Fibroblast of lung (primary cell): ENCODE results near the gene YIF1B. TPM values are rescaled to one million over a fixed set of nuclear protein-coding genes. Genes with fewer than 3 reads are reported as not detected.

Experiments used
- DNase-seq, 2 donors: peaks; one replicate each; pipeline versions ENCODE4 v3.0.0 to v3.0.0-alpha.2; 2010; ENCODE audit warnings: low read depth in 2 of 2
- H2AFZ ChIP-seq: 2 replicates; pipeline ENCODE4 v1.5.1; 2012; ENCODE audit warnings: low read length, control low read depth, inconsistent platforms
- H3K27ac ChIP-seq: 2 replicates; pipeline ENCODE4 v1.5.1; 2011; ENCODE audit warnings: low read length, control low read depth; ENCODE audit not compliant: insufficient read depth
- H3K27me3 ChIP-seq: 2 replicates; pipeline ENCODE4 v1.5.1; 2011; ENCODE audit warnings: mild to moderate bottlenecking, low read length; ENCODE audit not compliant: control insufficient read depth, insufficient read depth
- H3K36me3 ChIP-seq: 2 replicates; pipeline ENCODE4 v1.5.1; 2011; ENCODE audit warnings: low read length; ENCODE audit not compliant: control insufficient read depth, insufficient read depth
- H3K4me1 ChIP-seq: 2 replicates; pipeline ENCODE4 v1.5.1; 2011; ENCODE audit warnings: low read length; ENCODE audit not compliant: control insufficient read depth, insufficient read depth; ENCODE audit errors: extremely low read depth
- H3K4me2 ChIP-seq: 2 replicates; pipeline ENCODE4 v1.5.1; 2011; ENCODE audit warnings: low read length, control low read depth; ENCODE audit not compliant: insufficient read depth; ENCODE audit errors: extremely low read depth
- H3K4me3 ChIP-seq, 4 experiments: fragments of 200-600 bp in 1 of 4; sonication (generic) in 1 of 4; replicated peaks in 1 of 4; 2 replicates each; pipeline ENCODE4 v1.5.1; 2011 to 2016; ENCODE audit warnings: low read length in 4 of 4, low read depth in 3 of 4, mild to moderate bottlenecking in 3 of 4, control low read depth in 2 of 4, inconsistent platforms in 1 of 4, mixed read lengths in 1 of 4; ENCODE audit not compliant: insufficient read depth in 1 of 4; ENCODE audit errors: control extremely low read depth in 1 of 4
- H3K79me2 ChIP-seq: 2 replicates; pipeline ENCODE4 v1.5.1; 2012; ENCODE audit warnings: mild to moderate bottlenecking, low read length, inconsistent platforms; ENCODE audit not compliant: control insufficient read depth, insufficient read depth
- H3K9ac ChIP-seq: 2 replicates; pipeline ENCODE4 v1.5.1; 2011; ENCODE audit warnings: mild to moderate bottlenecking, low read length, control low read depth; ENCODE audit not compliant: insufficient read depth
- H3K9me3 ChIP-seq: 2 replicates; pipeline ENCODE4 v1.5.1; 2012; ENCODE audit warnings: low read depth, low read length; ENCODE audit not compliant: control insufficient read depth, insufficient read depth
- H4K20me1 ChIP-seq: 2 replicates; pipeline ENCODE4 v1.5.1; 2011; ENCODE audit warnings: low read length; ENCODE audit not compliant: control insufficient read depth, insufficient read depth; ENCODE audit errors: extremely low read depth
- EZH2 ChIP-seq: IDR thresholded peaks from 2 replicates; pipeline ENCODE4 v1.5.1; 2012; ENCODE audit warnings: low read length, control low read depth, mild to moderate bottlenecking; ENCODE audit errors: missing control alignments
- polyA plus RNA-seq, 2 donors: library from polyadenylated mRNA; depleted of rRNA in 1 of 2; stranded (reverse) in 1 of 2; unstranded in 1 of 2; fragments of >200 nt; gene quantifications; 2 replicates each; pipeline ENCODE4 v1.2.1, GENCODE V29; 2011 to 2012; ENCODE audit warnings: missing spikeins in 1 of 2
- total RNA-seq: library from RNA; depleted of rRNA; stranded (reverse); fragments of >200 nt; gene quantifications from 2 replicates; pipeline ENCODE4 v1.2.1, GENCODE V29; 2014
- TF ChIP-seq, protein P1 (sequence below), 2 donors: IDR thresholded peaks in 1 of 2; conservative IDR thresholded peaks in 1 of 2; 1 replicate in 1 of 2; 2 replicates in 1 of 2; pipeline ENCODE4 v1.5.1; 2011 to 2012; ENCODE audit warnings: low read length in 2 of 2, control low read depth in 1 of 2, inconsistent platforms in 1 of 2, low read depth in 1 of 2, mild to moderate bottlenecking in 1 of 2

YIF1B gene
- total and polyA plus RNA-seq, 2 donors (not counting 1 experiment from before 2014, with no cell fraction given) = 73.3 to 96.5 TPM

- H3K27ac ChIP-seq = peak overlapping the region; percentile 40
- no peak overlapping the region for H2AFZ ChIP-seq
- peak overlapping the region in 3 of 4 experiments; percentile 3 to 71 (median 18) for H3K4me3 ChIP-seq
- no peak overlapping the region for H3K4me2 ChIP-seq
- peaks cover 12% of the 10 kb centered on the region for H3K4me1 ChIP-seq
- H3K9ac ChIP-seq = no peak overlapping the region
- no peak for DNase-seq
- no peaks in the 10 kb centered on the region for H3K27me3 ChIP-seq
- no peaks in the 10 kb centered on the region for H3K9me3 ChIP-seq
- TF ChIP-seq EZH2 = no peak
- TF ChIP-seq, protein P1, sequence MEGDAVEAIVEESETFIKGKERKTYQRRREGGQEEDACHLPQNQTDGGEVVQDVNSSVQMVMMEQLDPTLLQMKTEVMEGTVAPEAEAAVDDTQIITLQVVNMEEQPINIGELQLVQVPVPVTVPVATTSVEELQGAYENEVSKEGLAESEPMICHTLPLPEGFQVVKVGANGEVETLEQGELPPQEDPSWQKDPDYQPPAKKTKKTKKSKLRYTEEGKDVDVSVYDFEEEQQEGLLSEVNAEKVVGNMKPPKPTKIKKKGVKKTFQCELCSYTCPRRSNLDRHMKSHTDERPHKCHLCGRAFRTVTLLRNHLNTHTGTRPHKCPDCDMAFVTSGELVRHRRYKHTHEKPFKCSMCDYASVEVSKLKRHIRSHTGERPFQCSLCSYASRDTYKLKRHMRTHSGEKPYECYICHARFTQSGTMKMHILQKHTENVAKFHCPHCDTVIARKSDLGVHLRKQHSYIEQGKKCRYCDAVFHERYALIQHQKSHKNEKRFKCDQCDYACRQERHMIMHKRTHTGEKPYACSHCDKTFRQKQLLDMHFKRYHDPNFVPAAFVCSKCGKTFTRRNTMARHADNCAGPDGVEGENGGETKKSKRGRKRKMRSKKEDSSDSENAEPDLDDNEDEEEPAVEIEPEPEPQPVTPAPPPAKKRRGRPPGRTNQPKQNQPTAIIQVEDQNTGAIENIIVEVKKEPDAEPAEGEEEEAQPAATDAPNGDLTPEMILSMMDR (conservative IDR thresholded peaks at IDR 0.05 in 1 of 2, IDR thresholded peaks at IDR 0.05 in 1 of 2; ENCODE audit: low read depth in 1 of 2, low read length in 2 of 2) = no peak
- H3K79me2 ChIP-seq = peaks cover 26% of the 10 kb centered on the region
- H3K36me3 ChIP-seq = peaks cover under 1% of the 10 kb centered on the region
- no peaks in the 10 kb centered on the region for H4K20me1 ChIP-seq
Observed at GRCh38 chr19:38320969-38321339, 5.2 kb upstream of the YIF1B start.

DNA sequence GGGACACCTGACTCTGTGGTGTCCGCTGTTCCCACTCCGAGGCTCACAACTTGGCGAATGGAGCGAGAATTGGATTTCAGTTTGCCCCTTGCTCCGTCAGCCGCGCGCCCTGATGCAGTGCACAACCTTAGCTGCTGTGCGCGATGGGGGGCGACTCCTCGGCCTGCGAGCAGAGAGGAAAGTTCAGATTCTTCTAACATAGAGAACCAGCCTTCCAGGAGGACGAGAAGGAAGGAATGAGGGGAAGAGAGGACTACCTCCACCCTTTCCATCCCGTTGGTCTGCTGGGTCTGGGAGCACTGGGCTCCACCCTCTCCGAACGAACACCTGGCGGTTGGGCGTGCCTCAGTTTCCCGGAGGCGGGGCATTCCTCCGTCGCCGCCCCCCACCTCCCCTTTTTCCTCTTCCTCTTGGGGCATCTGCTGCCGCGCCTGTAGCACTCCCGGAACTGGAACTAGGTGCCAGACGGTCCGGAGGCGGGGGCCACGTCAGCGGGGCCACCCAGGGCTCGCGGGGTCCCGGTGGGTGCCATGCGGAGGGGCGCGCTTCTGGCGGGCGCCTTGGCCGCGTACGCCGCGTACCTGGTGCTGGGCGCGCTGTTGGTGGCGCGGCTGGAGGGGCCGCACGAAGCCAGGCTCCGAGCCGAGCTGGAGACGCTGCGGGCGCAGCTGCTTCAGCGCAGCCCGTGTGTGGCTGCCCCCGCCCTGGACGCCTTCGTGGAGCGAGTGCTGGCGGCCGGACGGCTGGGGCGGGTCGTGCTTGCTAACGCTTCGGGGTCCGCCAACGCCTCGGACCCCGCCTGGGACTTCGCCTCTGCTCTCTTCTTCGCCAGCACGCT is 3.9 kb upstream of the YIF1B start, which contains the start of gene KCNK6:
Gene KCNK6 (plus strand): TSS at position 425 of the 838 bp plus-strand sequence. CDS start 106 bp downstream, at position 531.
- H3K27ac ChIP-seq = peak within 1 kb of the TSS; percentile 56
- TF ChIP-seq, protein P1 (conservative IDR thresholded peaks at IDR 0.05 in 1 of 2, IDR thresholded peaks at IDR 0.05 in 1 of 2; ENCODE audit: low read depth in 1 of 2, low read length in 2 of 2) = no peak
- TF ChIP-seq EZH2 = no peak
- peak; percentile 8 to 35 for DNase-seq

GRCh38 chr19:38318660-38319059 is 2.9 kb upstream of the YIF1B start:
- Histone ChIP-seq H3K9me3 (no peaks in the 10 kb centered on the region), H3K4me2 (no peak overlapping the region), H3K79me2 (peaks cover 32% of the 10 kb centered on the region), H3K4me3 (no peak overlapping the region), H3K9ac (no peak overlapping the region), H4K20me1 (no peaks in the 10 kb centered on the region), H3K27me3 (no peaks in the 10 kb centered on the region), H3K27ac (no peak overlapping the region), H2AFZ (no peak overlapping the region), H3K36me3 (no peaks in the 10 kb centered on the region), H3K4me1 (peaks cover 12% of the 10 kb centered on the region)
- DNase-seq = peak in 1 of 2 donors; percentile 44
- TF ChIP-seq, protein P1 (conservative IDR thresholded peaks at IDR 0.05 in 1 of 2, IDR thresholded peaks at IDR 0.05 in 1 of 2; ENCODE audit: low read depth in 1 of 2, low read length in 2 of 2) = no peak
- no peak for TF ChIP-seq EZH2

More for the DNA sequence above, 3.9 kb upstream of the YIF1B start, which contains the start of gene KCNK6:
- peak within 1 kb of the TSS; percentile 95 for H3K4me2 ChIP-seq
- peak within 1 kb of the TSS; percentile 83 for H3K9ac ChIP-seq
- no peaks in the 10 kb centered on the region for H4K20me1 ChIP-seq
- H3K79me2 ChIP-seq = peaks cover 30% of the 10 kb centered on the region
- H3K4me1 ChIP-seq = peaks cover 12% of the 10 kb centered on the region
- no peaks in the 10 kb centered on the region for H3K27me3 ChIP-seq
- peak within 1 kb of the TSS; percentile 46 to 71 (median 68) for H3K4me3 ChIP-seq
- H2AFZ ChIP-seq = peak within 1 kb of the TSS; percentile 58
- no peaks in the 10 kb centered on the region for H3K9me3 ChIP-seq
- no peaks in the 10 kb centered on the region for H3K36me3 ChIP-seq
